Forelimb muscle (tissue), 1 donor: ENCODE measurements around the gene LRRC56. TPM values are rescaled to one million over a fixed set of nuclear protein-coding genes. Genes with fewer than 3 reads are reported as not detected.

Experiments used
- DNase-seq: peaks from one replicate; pipeline ENCODE4 v3.0.0-alpha.2; 2013; ENCODE audit warnings: low read depth
- polyA plus RNA-seq: library from polyadenylated mRNA; unstranded; fragments of 120-200 nt; gene quantifications from one replicate; pipeline ENCODE4 v1.2.1, GENCODE V29; 2013; ENCODE audit not compliant: insufficient read length

LRRC56 gene
- polyA plus RNA-seq, 1 donor = 7.3 TPM

GRCh38 chr11:540583-541432 is 3.5 kb downstream of the LRRC56 start:
- no peak for DNase-seq

- no peak for DNase-seq
Measured at GRCh38 chr11:541433-541885, 4.1 kb downstream of the LRRC56 start.

- no peak for DNase-seq
Measured at GRCh38 chr11:544817-545166, 7.5 kb downstream of the LRRC56 start.

GRCh38 chr11:545171-545570 is 7.8 kb downstream of the LRRC56 start:
- DNase-seq = no peak

- no peak for DNase-seq
Measured at GRCh38 chr11:548700-549603, 11.6 kb downstream of the LRRC56 start.

- no peak for DNase-seq
Measured at GRCh38 chr11:550021-550745, 12.9 kb downstream of the LRRC56 start.

- no peak for DNase-seq
Measured at GRCh38 chr11:550746-551085, 13.4 kb downstream of the LRRC56 start.

- DNase-seq = no peak
Measured at GRCh38 chr11:551131-551530, 13.8 kb downstream of the LRRC56 start.

GRCh38 chr11:551596-551995 is 14.3 kb downstream of the LRRC56 start:
- DNase-seq = no peak

GRCh38 chr11:553083-553987 is 16.0 kb downstream of the LRRC56 start:
- DNase-seq = no peak

- DNase-seq = no peak
Measured at GRCh38 chr11:553988-554340, 16.6 kb downstream of the LRRC56 start.

GRCh38 chr11:554428-555226 is 17.3 kb downstream of the LRRC56 start:
- no peak for DNase-seq

GRCh38 chr11:555227-555779 is 18.0 kb downstream of the LRRC56 start:
- no peak for DNase-seq

GRCh38 chr11:555780-556661 is 18.7 kb downstream of the LRRC56 start:
- DNase-seq = no peak

- no peak for DNase-seq
Measured at GRCh38 chr11:556662-557256, 19.4 kb downstream of the LRRC56 start.

- DNase-seq = no peak
Measured at GRCh38 chr11:557328-558132, 20.2 kb downstream of the LRRC56 start.

GRCh38 chr11:558503-558902 is 21.2 kb downstream of the LRRC56 start:
- DNase-seq = no peak
